Neural cell (in vitro differentiated cells): Measurements from ENCODE around the gene TTN. TPM values are rescaled to one million over a fixed set of nuclear protein-coding genes. Genes with fewer than 3 reads are reported as not detected.

ENCODE experiments used
- H2AFZ ChIP-seq: fragments of 200-600, 300-800 bp; sonication (generic), shearing (Covaris generic); 2 replicates; pipeline ENCODE4 v1.6.0; 2014; ENCODE audit warnings: low read depth, mild to moderate bottlenecking, antibody characterized with exemption, low read length, moderate library complexity
- H3F3A ChIP-seq: fragments of 200-600 bp; shearing (Covaris generic); 2 replicates; pipeline ENCODE4 v1.6.1; 2016; ENCODE audit warnings: mild to moderate bottlenecking, moderate library complexity, mixed read lengths, antibody characterized with exemption, low read length; ENCODE audit not compliant: insufficient read depth, poor library complexity, severe bottlenecking
- H3K27ac ChIP-seq: fragments of 200-600, 300-800 bp; sonication (generic), shearing (Covaris generic); 2 replicates; pipeline ENCODE4 v1.5.1; 2014; ENCODE audit warnings: mild to moderate bottlenecking, low read length, moderate library complexity
- H3K27me3 ChIP-seq: fragments of 300-800, 200-600 bp; sonication (generic), shearing (Covaris generic); 2 replicates; pipeline ENCODE4 v1.6.0; 2014; ENCODE audit warnings: mild to moderate bottlenecking, low read depth, low read length, moderate library complexity; ENCODE audit not compliant: insufficient read depth
- H3K36me3 ChIP-seq: fragments of 300-800, 200-600 bp; sonication (generic), shearing (Covaris generic); 2 replicates; pipeline ENCODE4 v1.5.1; 2014; ENCODE audit warnings: mild to moderate bottlenecking, antibody characterized with exemption, low read length, moderate library complexity; ENCODE audit not compliant: insufficient read depth
- H3K4me2 ChIP-seq: fragments of 300-800, 200-600 bp; sonication (generic), shearing (Covaris generic); 2 replicates; pipeline ENCODE4 v1.6.0; 2014; ENCODE audit warnings: mild to moderate bottlenecking, low read length
- H3K4me3 ChIP-seq: fragments of 300-800, 200-600 bp; sonication (generic), shearing (Covaris generic); 2 replicates; pipeline ENCODE4 v1.5.1; 2014; ENCODE audit warnings: mild to moderate bottlenecking, low read length, moderate library complexity
- H3K79me2 ChIP-seq: fragments of 200-600 bp; shearing (Covaris generic); replicated peaks from 2 replicates; pipeline ENCODE4 v1.6.0; 2014; ENCODE audit warnings: mild to moderate bottlenecking, low read length, moderate library complexity; ENCODE audit not compliant: insufficient read depth
- H3K9ac ChIP-seq: fragments of 300-800, 200-600 bp; sonication (generic), shearing (Covaris generic); 2 replicates; pipeline ENCODE4 v1.6.1; 2016; ENCODE audit warnings: mild to moderate bottlenecking, low read length, mixed read lengths
- H3K9me2 ChIP-seq: fragments of 200-600 bp; shearing (Covaris generic); 2 replicates; pipeline ENCODE4 v1.6.1; 2016; ENCODE audit warnings: mild to moderate bottlenecking, low read length, mixed read lengths; ENCODE audit not compliant: insufficient read depth
- H3K9me3 ChIP-seq: fragments of 200-600, 300-800 bp; sonication (generic), shearing (Covaris generic); 2 replicates; pipeline ENCODE4 v1.6.1; 2016; ENCODE audit warnings: mild to moderate bottlenecking, mixed run types, low read length, moderate library complexity, mixed read lengths
- H4K20me1 ChIP-seq: fragments of 200-600 bp; shearing (Covaris generic); 2 replicates; pipeline ENCODE4 v1.6.1; 2016; ENCODE audit warnings: mild to moderate bottlenecking, mixed run types; ENCODE audit not compliant: insufficient read depth
- CTCF ChIP-seq: fragments of 450-650 bp; IDR thresholded peaks from 2 replicates; pipeline ENCODE4 v1.5.1; 2014; ENCODE audit warnings: antibody characterized with exemption, mild to moderate bottlenecking, moderate library complexity; ENCODE audit not compliant: poor library complexity, severe bottlenecking
- EP300 ChIP-seq: fragments of 450-650 bp; conservative IDR thresholded peaks from 2 replicates; pipeline ENCODE4 v1.6.1; 2014; ENCODE audit warnings: antibody characterized with exemption, mild to moderate bottlenecking, moderate library complexity; ENCODE audit not compliant: poor library complexity, severe bottlenecking
- EZH2 ChIP-seq: fragments of 200-600, 300-800 bp; shearing (Covaris generic), sonication (generic); IDR thresholded peaks from 2 replicates; pipeline ENCODE4 v1.6.1; 2014; ENCODE audit warnings: antibody characterized with exemption, low read length, borderline replicate concordance, mild to moderate bottlenecking; ENCODE audit not compliant: insufficient read depth, poor library complexity, severe bottlenecking
- MXI1 ChIP-seq: fragments of 450-650 bp; conservative IDR thresholded peaks from 2 replicates; pipeline ENCODE4 v1.6.1; 2014; ENCODE audit warnings: antibody characterized with exemption, mild to moderate bottlenecking; ENCODE audit not compliant: poor library complexity, severe bottlenecking
- POLR2AphosphoS5 ChIP-seq: IDR thresholded peaks from 2 replicates; pipeline ENCODE4 v1.6.1; 2012
- RAD21 ChIP-seq: fragments of 450-650 bp; conservative IDR thresholded peaks from 2 replicates; pipeline ENCODE4 v1.6.1; 2014; ENCODE audit warnings: antibody characterized with exemption, mild to moderate bottlenecking, moderate library complexity
- REST ChIP-seq: IDR thresholded peaks from 2 replicates; pipeline ENCODE4 v1.6.1; 2012; ENCODE audit warnings: borderline replicate concordance
- SMC3 ChIP-seq: fragments of 450-650 bp; conservative IDR thresholded peaks from 2 replicates; pipeline ENCODE4 v1.6.1; 2014; ENCODE audit warnings: antibody characterized with exemption, mild to moderate bottlenecking, moderate library complexity; ENCODE audit not compliant: poor library complexity
- TAF1 ChIP-seq: IDR thresholded peaks from 2 replicates; pipeline ENCODE4 v1.6.1; 2012; ENCODE audit warnings: low read depth
- polyA plus RNA-seq: library from polyadenylated mRNA; depleted of rRNA; stranded (reverse); fragments of >200 nt; gene quantifications from 2 replicates; pipeline ENCODE4 v1.2.3, GENCODE V29; 2014

The TTN gene
- polyA plus RNA-seq, 1 donor from 2014 or later, result 0.10 TPM

GRCh38 chr2:178650554-178650953, 156.7 kb downstream of the TTN start:
- Histone ChIP-seq H3K4me2 (no peak overlapping the region), H3F3A (no peaks in the 10 kb centered on the region), H3K36me3 (no peaks in the 10 kb centered on the region), H3K27ac (no peak overlapping the region), H4K20me1 (no peaks in the 10 kb centered on the region), H2AFZ (no peak overlapping the region), H3K9me2 (no peaks in the 10 kb centered on the region), H3K4me3 (no peak overlapping the region), H3K79me2 (no peaks in the 10 kb centered on the region), H3K27me3 (no peaks in the 10 kb centered on the region), H3K9ac (no peak overlapping the region), H3K9me3 (no peaks in the 10 kb centered on the region)
- TF ChIP-seq CTCF (no peak), REST (no peak), RAD21 (no peak), POLR2AphosphoS5 (no peak), TAF1 (no peak), EZH2 (no peak), SMC3 (no peak), EP300 (no peak), MXI1 (no peak)

GRCh38 chr2:178644919-178645318, 162.3 kb downstream of the TTN start:
- Histone ChIP-seq H3K79me2 (no peaks in the 10 kb centered on the region), H2AFZ (no peak overlapping the region), H3K36me3 (no peaks in the 10 kb centered on the region), H3K4me3 (no peak overlapping the region), H3K9me3 (no peaks in the 10 kb centered on the region), H3K9ac (no peak overlapping the region), H3K9me2 (no peaks in the 10 kb centered on the region), H3K27ac (no peak overlapping the region), H3F3A (no peaks in the 10 kb centered on the region), H4K20me1 (no peaks in the 10 kb centered on the region), H3K27me3 (no peaks in the 10 kb centered on the region), H3K4me2 (no peak overlapping the region)
- TF ChIP-seq REST (no peak), POLR2AphosphoS5 (no peak), EZH2 (no peak), CTCF (no peak), TAF1 (no peak), EP300 (no peak), MXI1 (no peak), SMC3 (no peak), RAD21 (no peak)
